GM12865 (cell line): ENCODE results near the gene WDR1.

Source experiments
- DNase-seq: peaks from one replicate; pipeline ENCODE4 v3.0.0; 2010; ENCODE audit warnings: low read depth
- H3K4me3 ChIP-seq: 2 replicates; pipeline ENCODE4 v1.5.1; 2011; ENCODE audit warnings: mild to moderate bottlenecking, low read depth, low read length, control low read depth
- CTCF ChIP-seq: IDR thresholded peaks from 2 replicates; pipeline ENCODE4 v1.5.1; 2011; ENCODE audit warnings: low read length, control low read depth, low read depth, inconsistent platforms; ENCODE audit not compliant: insufficient read depth; ENCODE audit errors: missing control alignments

Gene WDR1

DNA sequence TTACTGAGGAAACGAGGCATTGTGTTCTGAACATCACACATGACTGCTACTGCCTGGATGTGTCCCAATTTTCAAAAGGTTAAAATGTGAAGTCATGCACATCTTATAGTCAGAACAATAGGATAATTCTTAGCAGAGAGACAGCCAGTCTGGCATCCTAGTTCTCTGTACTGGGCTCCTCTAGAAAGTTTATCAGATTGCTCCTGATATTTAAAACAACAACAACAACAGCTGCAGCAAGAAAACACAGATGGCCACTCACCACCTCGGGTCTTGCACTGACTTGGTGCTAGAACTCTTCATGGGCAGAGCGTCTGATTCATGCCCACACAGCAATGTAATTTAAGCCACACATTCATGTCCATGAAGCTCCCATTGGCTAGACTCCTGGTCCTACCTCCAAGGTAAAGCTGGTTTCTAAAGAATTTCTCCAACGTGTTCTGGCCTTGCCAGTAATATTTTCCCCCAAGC is 62.0 kb downstream of the WDR1 start:
- no peak overlapping the region for H3K4me3 ChIP-seq
- TF ChIP-seq CTCF, result no peak
- no peak for DNase-seq

DNA sequence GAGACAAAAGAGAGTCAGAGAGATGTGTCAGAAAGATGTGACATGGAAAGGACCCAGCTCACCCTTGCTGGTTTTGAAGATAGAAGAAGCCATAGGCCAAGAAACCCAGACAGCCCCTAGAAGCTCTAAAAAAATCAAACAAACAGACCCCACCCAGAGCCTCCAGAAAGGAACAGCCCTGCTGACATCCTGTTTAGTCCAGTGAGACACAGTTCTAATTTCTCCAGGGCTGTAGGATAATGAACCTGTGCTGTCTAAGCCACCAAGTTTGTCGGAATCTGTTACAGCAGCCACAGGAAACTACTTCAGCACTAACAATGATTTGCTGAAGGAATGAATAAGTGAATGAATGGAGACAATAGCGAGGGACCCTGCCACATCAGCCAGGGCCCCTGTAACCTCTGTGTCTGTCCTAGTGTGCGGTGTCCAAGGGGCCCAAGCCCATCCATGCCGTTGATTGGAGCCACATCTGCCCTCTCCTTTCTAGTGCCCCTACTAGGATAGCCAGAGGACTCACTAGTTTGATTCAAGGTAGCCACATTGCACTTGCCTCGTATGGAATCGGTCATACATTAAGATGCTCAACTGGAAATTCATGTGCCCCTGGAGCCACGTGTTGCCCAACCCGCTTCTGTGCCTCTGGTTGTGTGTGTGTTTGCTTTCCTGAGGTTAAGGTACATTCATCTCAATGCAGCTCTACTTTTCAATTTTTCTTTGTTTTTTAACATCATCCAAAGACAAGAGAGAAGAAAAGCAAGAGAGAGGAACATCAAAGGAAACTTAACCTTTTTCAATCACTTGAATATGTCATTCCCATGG is 62.8 kb downstream of the WDR1 start:
- DNase-seq, result no peak
- no peak for TF ChIP-seq CTCF
- H3K4me3 ChIP-seq, result no peak overlapping the region

GRCh38 chr4:10051517-10052135 is 65.0 kb downstream of the WDR1 start:
- H3K4me3 ChIP-seq, result no peak overlapping the region
- no peak for DNase-seq
- no peak for TF ChIP-seq CTCF

- DNase-seq, result no peak
- TF ChIP-seq CTCF, result no peak
- H3K4me3 ChIP-seq, result no peak overlapping the region
Measured at GRCh38 chr4:10050721-10051120, 65.9 kb downstream of the WDR1 start.

DNA sequence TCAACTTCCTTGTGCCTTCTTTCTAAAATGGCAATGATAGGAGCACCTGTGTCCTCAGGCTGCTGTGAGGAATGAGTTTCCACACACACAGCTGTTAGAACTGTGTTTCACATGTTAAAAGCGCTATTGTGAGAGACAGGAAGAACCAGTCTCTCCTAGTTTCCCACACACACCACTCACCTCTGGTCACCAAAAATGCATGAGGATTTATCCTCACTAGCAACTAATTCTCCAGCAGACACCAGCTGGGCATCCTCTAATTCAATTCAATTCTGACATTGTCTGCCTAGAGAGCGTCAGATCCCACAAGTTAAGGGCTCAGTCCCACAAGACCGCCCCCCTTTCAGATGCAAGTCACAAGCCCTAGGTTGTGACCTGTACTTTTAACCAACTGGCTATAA is 66.3 kb downstream of the WDR1 start:
- DNase-seq, result no peak
- TF ChIP-seq CTCF, result no peak

DNA sequence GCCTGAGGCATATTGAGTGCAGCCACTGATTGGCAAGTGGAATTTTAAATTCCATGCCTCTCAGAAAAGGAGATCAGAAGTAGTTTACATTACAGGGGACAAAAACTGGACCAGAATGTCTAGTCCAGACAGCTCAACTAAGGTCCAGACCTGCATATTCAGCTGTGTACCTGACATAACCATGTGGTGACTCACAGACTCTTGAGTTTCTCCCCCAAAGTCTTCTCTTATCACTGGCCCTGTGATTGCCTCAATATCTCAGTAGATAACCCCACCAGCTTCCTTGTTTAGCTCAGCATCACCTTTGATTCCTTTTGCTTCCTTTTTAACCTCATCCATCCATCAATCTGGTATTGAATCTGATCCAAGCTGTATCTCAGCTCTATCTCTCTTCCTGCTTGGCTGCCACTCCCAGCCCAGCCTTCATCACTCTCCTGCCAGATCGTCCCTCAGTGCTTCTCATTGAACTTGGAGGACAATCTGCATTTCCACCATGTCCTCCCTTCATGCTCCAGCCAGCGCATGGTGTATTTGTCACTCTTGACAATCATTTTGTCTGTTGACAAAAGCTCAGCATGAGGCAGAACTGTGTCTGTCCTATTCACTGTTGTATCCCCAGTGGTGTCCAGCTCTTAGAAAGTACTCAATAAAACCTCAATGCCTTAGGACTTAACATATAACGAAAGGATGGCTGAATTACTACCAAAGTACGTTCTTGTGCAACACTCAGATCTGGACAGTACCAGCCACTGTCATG is 67.5 kb downstream of the WDR1 start:
- no peak for DNase-seq
- H3K4me3 ChIP-seq, result no peak overlapping the region
- TF ChIP-seq CTCF, result no peak

More for the DNA sequence above, 66.3 kb downstream of the WDR1 start:
- H3K4me3 ChIP-seq, result no peak overlapping the region
